Mesenchymal stem cell (in vitro differentiated cells and primary cell): Measurements from ENCODE around the gene PLEKHG4B.
"Not testable (repeated sequence)": the region's sequence is repeated elsewhere in the genome, so short reads cannot be mapped to it uniquely, and the experiment has no call there.

Source experiments
- DNase-seq: peaks from one replicate; pipeline ENCODE4 v3.0.0-alpha.2; 2013
- H2AFZ ChIP-seq: one replicate; pipeline ENCODE4 v1.6.1; 2013; ENCODE audit warnings: low read depth, mild to moderate bottlenecking, control low read depth, inconsistent platforms, low read length, moderate library complexity
- H2AK5ac ChIP-seq: 2 replicates; pipeline ENCODE4 v1.6.1; 2013; ENCODE audit warnings: low read length, moderate library complexity, mild to moderate bottlenecking, inconsistent platforms; ENCODE audit not compliant: severe bottlenecking
- H2BK120ac ChIP-seq: one replicate; pipeline ENCODE4 v1.6.1; 2013; ENCODE audit warnings: low read depth, mild to moderate bottlenecking, inconsistent platforms, low read length, moderate library complexity
- H2BK12ac ChIP-seq, 2 experiments: one replicate each; pipeline ENCODE4 v1.6.1; 2013; ENCODE audit warnings: inconsistent platforms in 2 of 2, low read length in 2 of 2, mild to moderate bottlenecking in 2 of 2, moderate library complexity in 2 of 2, control low read depth in 1 of 2
- H2BK15ac ChIP-seq: one replicate; pipeline ENCODE4 v1.6.1; 2013; ENCODE audit warnings: mild to moderate bottlenecking, low read depth, inconsistent platforms; ENCODE audit not compliant: poor library complexity, severe bottlenecking
- H2BK5ac ChIP-seq: 2 replicates; pipeline ENCODE4 v1.6.1; 2013; ENCODE audit warnings: low read depth, mild to moderate bottlenecking, low read length, control low read depth, inconsistent platforms; ENCODE audit not compliant: poor library complexity, severe bottlenecking
- H3K14ac ChIP-seq, 2 experiments: one replicate each; pipeline ENCODE4 v1.6.1; 2013; ENCODE audit warnings: inconsistent platforms in 2 of 2, low read length in 2 of 2, control low read depth in 1 of 2, mild to moderate bottlenecking in 1 of 2, moderate library complexity in 1 of 2
- H3K18ac ChIP-seq, 2 experiments: one replicate each; pipeline ENCODE4 v1.6.1; 2013; ENCODE audit warnings: inconsistent platforms in 2 of 2, low read length in 2 of 2, control low read depth in 1 of 2, low read depth in 1 of 2, mild to moderate bottlenecking in 1 of 2
- H3K23ac ChIP-seq, 2 experiments: one replicate each; pipeline ENCODE4 v1.6.1; 2013; ENCODE audit warnings: inconsistent platforms in 2 of 2, low read length in 2 of 2, mild to moderate bottlenecking in 2 of 2, moderate library complexity in 2 of 2, control low read depth in 1 of 2
- H3K27ac ChIP-seq: 2 replicates; pipeline ENCODE4 v1.5.1; 2013; ENCODE audit warnings: mild to moderate bottlenecking, moderate library complexity, low read length, control low read depth, inconsistent platforms; ENCODE audit not compliant: poor library complexity, severe bottlenecking
- H3K27me3 ChIP-seq, 2 experiments: 2 replicates each; pipeline versions ENCODE4 v1.6.1 to v1.7.0; 2013; ENCODE audit warnings: low read length in 2 of 2, mild to moderate bottlenecking in 2 of 2, moderate library complexity in 2 of 2, control low read depth in 1 of 2, inconsistent platforms in 1 of 2; ENCODE audit not compliant: control insufficient read depth in 1 of 2, insufficient read depth in 1 of 2
- H3K36me3 ChIP-seq, 2 experiments: 2 replicates each; pipeline versions ENCODE4 v1.6.1 to v1.7.0; 2013; ENCODE audit warnings: low read length in 2 of 2, control low read depth in 1 of 2, inconsistent platforms in 1 of 2, low read depth in 1 of 2, mild to moderate bottlenecking in 1 of 2; ENCODE audit not compliant: insufficient read depth in 2 of 2, control insufficient read depth in 1 of 2
- H3K4ac ChIP-seq, 2 experiments: one replicate each; pipeline ENCODE4 v1.6.1; 2013; ENCODE audit warnings: inconsistent platforms in 2 of 2, low read length in 2 of 2, mild to moderate bottlenecking in 2 of 2, moderate library complexity in 2 of 2, control low read depth in 1 of 2, low read depth in 1 of 2
- H3K4me1 ChIP-seq: 2 replicates; pipeline ENCODE4 v1.6.1; 2013; ENCODE audit warnings: low read depth, low read length, control low read depth; ENCODE audit not compliant: control insufficient read depth, insufficient read depth
- H3K4me2 ChIP-seq: 2 replicates; pipeline ENCODE4 v1.6.1; 2013; ENCODE audit warnings: low read length, mild to moderate bottlenecking, inconsistent platforms; ENCODE audit not compliant: poor library complexity, severe bottlenecking
- H3K4me3 ChIP-seq, 2 experiments: 2 replicates each; pipeline versions ENCODE4 v1.5.1 to v1.7.0; 2013; ENCODE audit warnings: low read length in 2 of 2, mild to moderate bottlenecking in 2 of 2, control low read depth in 1 of 2, low read depth in 1 of 2; ENCODE audit not compliant: insufficient read depth in 1 of 2
- H3K79me1 ChIP-seq: replicated peaks from 2 replicates; pipeline ENCODE4 v1.6.1; 2013; ENCODE audit warnings: mild to moderate bottlenecking, control low read depth, low read length, inconsistent platforms; ENCODE audit not compliant: poor library complexity, severe bottlenecking
- H3K9ac ChIP-seq: 2 replicates; pipeline ENCODE4 v1.7.0; 2013; ENCODE audit warnings: mild to moderate bottlenecking, low read length, moderate library complexity
- H3K9me3 ChIP-seq: 2 replicates; pipeline ENCODE4 v1.7.0; 2013; ENCODE audit warnings: mild to moderate bottlenecking, low read length; ENCODE audit not compliant: control insufficient read depth
- H4K8ac ChIP-seq: one replicate; pipeline ENCODE4 v1.6.1; 2013; ENCODE audit warnings: inconsistent platforms, mild to moderate bottlenecking, low read length, moderate library complexity
- H4K91ac ChIP-seq: one replicate; pipeline ENCODE4 v1.6.1; 2013; ENCODE audit warnings: mild to moderate bottlenecking, low read length, inconsistent platforms
- WGBS: methylation state at CpG from one replicate; pipeline ENCODE4 v1.1.7; 2013; ENCODE audit warnings: mixed read lengths; 5-methylcytosine and 5-hydroxymethylcytosine counted together

PLEKHG4B gene

DNA sequence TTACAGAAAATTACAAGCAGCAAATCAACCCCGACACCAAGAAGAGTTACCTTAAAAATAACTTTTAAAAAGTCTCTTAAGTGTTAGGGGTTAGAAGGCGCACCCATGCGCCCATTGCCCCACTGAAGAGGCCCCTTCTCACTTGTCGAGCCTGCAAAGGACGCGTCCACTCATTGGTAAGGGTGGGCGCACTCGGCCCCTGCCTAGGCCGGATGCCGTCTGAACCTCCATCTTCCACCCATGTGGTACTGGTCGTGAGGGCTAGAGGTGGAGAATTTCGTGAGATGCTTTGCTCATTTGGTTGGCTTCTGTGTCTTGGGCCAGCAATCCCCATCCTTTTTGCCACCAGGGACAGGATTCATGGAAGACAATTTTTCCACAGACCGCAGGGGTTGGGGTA lies 71.9 kb downstream of the PLEKHG4B start:
- Histone ChIP-seq H3K18ac (no peak overlapping the region), H3K4me1 (peaks cover 28% of the 10 kb centered on the region), H3K4me3 (no peak overlapping the region), H3K4ac (no peak overlapping the region), H2AK5ac (no peak overlapping the region), H2BK12ac (no peak overlapping the region), H3K14ac (no peak overlapping the region), H3K27ac (no peak overlapping the region), H3K27me3 (peaks cover 0 to 41% of the 10 kb centered on the region in 2 experiments), H2AFZ (no peak overlapping the region), H2BK120ac (no peak overlapping the region), H3K9ac (no peak overlapping the region), H2BK5ac (no peak overlapping the region), H3K23ac (no peak overlapping the region), H3K4me2 (no peak overlapping the region), H4K91ac (no peak overlapping the region), H3K9me3 (no peaks in the 10 kb centered on the region), H2BK15ac (no peak overlapping the region), H4K8ac (no peak overlapping the region), H3K36me3 (no peaks in the 10 kb centered on the region), H3K79me1 (no peaks in the 10 kb centered on the region)
- WGBS = 85% methylated on average over 12 of the region's 13 CpGs
- DNase-seq = no peak

DNA sequence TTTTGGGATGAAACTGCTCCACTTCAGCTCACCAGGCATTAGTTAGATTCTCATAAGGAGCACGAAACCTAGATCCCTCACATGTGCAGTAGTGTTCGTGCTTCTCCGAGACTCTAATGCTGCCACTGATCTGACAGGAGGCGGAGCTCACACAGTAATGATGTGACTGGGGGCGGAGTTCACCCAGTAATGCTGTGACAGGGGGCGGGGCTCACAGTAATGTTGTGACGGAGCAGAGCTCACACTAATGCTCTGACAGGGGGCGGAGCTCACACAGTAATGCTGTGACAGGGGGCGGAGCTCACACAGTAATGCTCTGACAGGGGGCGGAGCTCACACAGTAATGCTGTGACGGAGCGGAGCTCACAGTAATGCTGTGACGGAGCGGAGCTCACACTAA lies 72.3 kb downstream of the PLEKHG4B start:
- H3K23ac ChIP-seq = no peak overlapping the region
- no peak overlapping the region for H2BK120ac ChIP-seq
- no peak overlapping the region for H3K14ac ChIP-seq
- H3K9me3 ChIP-seq = no peaks in the 10 kb centered on the region
- H2AFZ ChIP-seq = no peak overlapping the region
- no peak overlapping the region for H4K91ac ChIP-seq
- H3K18ac ChIP-seq = no peak overlapping the region
- no peaks in the 10 kb centered on the region for H3K36me3 ChIP-seq
- no peak for DNase-seq
- 89% methylated on average over 14 of the region's 14 CpGs for WGBS
- H3K4me2 ChIP-seq = no peak overlapping the region
- no peak overlapping the region for H2AK5ac ChIP-seq
- peaks cover 28% of the 10 kb centered on the region for H3K4me1 ChIP-seq
- H4K8ac ChIP-seq = no peak overlapping the region
- H3K4ac ChIP-seq = no peak overlapping the region
- no peaks in the 10 kb centered on the region for H3K79me1 ChIP-seq
- no peak overlapping the region for H3K9ac ChIP-seq
- H3K27me3 ChIP-seq = peaks cover 0 to 41% of the 10 kb centered on the region in 2 experiments
- H2BK5ac ChIP-seq = no peak overlapping the region
- no peak overlapping the region for H2BK15ac ChIP-seq
- no peak overlapping the region for H2BK12ac ChIP-seq
- H3K27ac ChIP-seq = no peak overlapping the region
- H3K4me3 ChIP-seq = no peak overlapping the region

DNA sequence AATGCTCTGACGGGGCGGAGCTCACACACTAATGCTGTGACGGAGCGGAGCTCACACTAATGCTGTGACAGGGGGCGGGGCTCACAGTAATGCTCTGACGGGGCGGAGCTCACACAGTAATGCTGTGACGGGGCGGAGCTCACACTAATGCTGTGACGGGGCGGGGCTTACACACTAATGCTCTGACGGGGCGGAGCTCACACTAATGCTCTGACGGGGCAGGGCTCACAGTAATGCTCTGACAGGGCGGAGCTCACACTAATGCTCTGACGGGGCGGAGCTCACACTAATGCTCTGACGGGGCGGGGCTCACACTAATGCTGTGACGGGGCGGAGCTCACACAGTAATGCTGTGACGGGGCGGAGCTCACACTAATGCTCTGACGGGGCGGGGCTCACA lies 72.8 kb downstream of the PLEKHG4B start:
- H3K9ac ChIP-seq, H4K8ac ChIP-seq, H3K18ac ChIP-seq, H3K23ac ChIP-seq, H2AFZ ChIP-seq, H2BK5ac ChIP-seq, H2AK5ac ChIP-seq, H3K4me3 ChIP-seq, H3K79me1 ChIP-seq, DNase-seq, H3K14ac ChIP-seq, H3K36me3 ChIP-seq, H3K4ac ChIP-seq, H4K91ac ChIP-seq, H3K4me2 ChIP-seq, H2BK12ac ChIP-seq, H3K27ac ChIP-seq, H2BK15ac ChIP-seq, H3K9me3 ChIP-seq, H2BK120ac ChIP-seq: not testable (repeated sequence)
- peaks cover 30% of the 10 kb centered on the region for H3K4me1 ChIP-seq
- 85% methylated on average over 12 of the region's 25 CpGs for WGBS
- peaks cover 0 to 37% of the 10 kb centered on the region in 2 experiments for H3K27me3 ChIP-seq

DNA sequence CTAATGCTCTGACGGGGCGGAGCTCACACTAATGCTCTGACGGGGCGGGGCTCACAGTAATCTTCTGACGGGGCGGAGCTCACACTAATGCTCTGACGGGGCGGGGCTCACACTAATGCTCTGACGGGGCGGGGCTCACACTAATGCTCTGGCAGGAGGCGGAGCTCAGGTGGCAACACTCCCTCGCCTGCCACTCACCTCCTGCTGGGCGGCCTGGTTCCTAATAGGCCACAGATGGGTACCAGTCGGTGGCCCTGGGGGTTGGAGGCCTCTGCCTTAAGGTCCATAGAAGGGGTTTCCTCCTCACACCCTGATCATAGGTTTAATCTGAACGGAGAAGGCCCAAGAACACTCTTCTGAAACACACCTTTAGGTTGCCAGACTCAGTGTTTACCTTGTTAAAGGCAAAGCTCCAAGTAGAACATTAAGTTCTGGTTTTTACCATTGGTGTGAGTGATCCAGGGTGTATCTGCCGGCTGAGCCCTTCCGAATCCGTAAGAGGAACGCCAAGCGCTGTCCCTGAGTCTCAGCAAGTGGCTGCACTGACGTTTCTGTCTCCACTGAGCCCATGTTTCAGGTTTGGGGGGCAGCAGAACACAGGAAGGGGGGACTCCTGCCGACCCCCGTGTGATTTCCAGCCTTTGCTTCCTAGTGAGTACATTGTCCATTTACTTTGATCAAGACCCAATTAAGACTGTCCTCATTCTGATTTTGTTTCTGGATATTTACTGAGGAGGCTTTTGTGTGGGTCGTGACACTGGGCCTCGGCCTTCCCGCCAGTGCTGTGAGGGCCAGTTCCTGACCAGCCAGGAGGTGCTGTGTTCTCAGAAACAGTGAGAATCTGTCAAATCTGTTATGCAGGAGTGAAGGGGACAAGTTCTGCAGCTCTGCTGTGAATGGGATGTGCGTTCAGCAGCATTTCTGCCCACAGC lies 74.7 kb downstream of the PLEKHG4B start:
- 86% methylated on average over 21 of the region's 27 CpGs for WGBS
- Histone ChIP-seq H3K27me3 (peaks cover 0 to 24% of the 10 kb centered on the region in 2 experiments), H3K4me2 (no peak overlapping the region)

More for the DNA sequence above, 74.7 kb downstream of the PLEKHG4B start:
- H2AK5ac ChIP-seq = peak overlapping the region; percentile 43
- peak overlapping the region in 1 of 2 experiments; percentile 5 for H3K23ac ChIP-seq
- H3K36me3 ChIP-seq = no peaks in the 10 kb centered on the region
- H4K8ac ChIP-seq = no peak overlapping the region
- H3K79me1 ChIP-seq = no peaks in the 10 kb centered on the region
- H3K18ac ChIP-seq = no peak overlapping the region
- no peak overlapping the region for H2AFZ ChIP-seq
- DNase-seq = no peak
- H2BK5ac ChIP-seq = no peak overlapping the region
- no peak overlapping the region for H3K4me3 ChIP-seq
- no peak overlapping the region for H4K91ac ChIP-seq
- no peak overlapping the region for H3K4ac ChIP-seq
- no peak overlapping the region for H2BK15ac ChIP-seq
- peaks cover 26% of the 10 kb centered on the region for H3K4me1 ChIP-seq
- H3K9ac ChIP-seq = no peak overlapping the region
- H3K9me3 ChIP-seq = no peaks in the 10 kb centered on the region
- H2BK12ac ChIP-seq = no peak overlapping the region
- H2BK120ac ChIP-seq = no peak overlapping the region
- H3K14ac ChIP-seq = no peak overlapping the region
- no peak overlapping the region for H3K27ac ChIP-seq
